Fibroblast of villous mesenchyme (primary cell): ENCODE measurements around the gene TMEM80. TPM values are rescaled to one million over a fixed set of nuclear protein-coding genes. Genes with fewer than 3 reads are reported as not detected.

ENCODE experiments used
- DNase-seq: peaks from one replicate; pipeline ENCODE4 v3.0.0-alpha.2; 2010; ENCODE audit warnings: low read depth
- H3K4me3 ChIP-seq: 2 replicates; pipeline ENCODE4 v1.5.1; 2011; ENCODE audit warnings: low read depth, mild to moderate bottlenecking, low read length
- total RNA-seq: library from RNA; depleted of rRNA; stranded (reverse); fragments of >200 nt; gene quantifications from 2 replicates; pipeline ENCODE4 v1.2.3, GENCODE V29; 2012
- TF ChIP-seq, protein P1 (sequence below): IDR thresholded peaks from 2 replicates; pipeline ENCODE4 v1.5.1; 2012; ENCODE audit warnings: low read depth, mild to moderate bottlenecking, low read length; ENCODE audit not compliant: insufficient read depth

TMEM80 gene
- total RNA-seq, 1 donor, result 13.0 TPM

DNA sequence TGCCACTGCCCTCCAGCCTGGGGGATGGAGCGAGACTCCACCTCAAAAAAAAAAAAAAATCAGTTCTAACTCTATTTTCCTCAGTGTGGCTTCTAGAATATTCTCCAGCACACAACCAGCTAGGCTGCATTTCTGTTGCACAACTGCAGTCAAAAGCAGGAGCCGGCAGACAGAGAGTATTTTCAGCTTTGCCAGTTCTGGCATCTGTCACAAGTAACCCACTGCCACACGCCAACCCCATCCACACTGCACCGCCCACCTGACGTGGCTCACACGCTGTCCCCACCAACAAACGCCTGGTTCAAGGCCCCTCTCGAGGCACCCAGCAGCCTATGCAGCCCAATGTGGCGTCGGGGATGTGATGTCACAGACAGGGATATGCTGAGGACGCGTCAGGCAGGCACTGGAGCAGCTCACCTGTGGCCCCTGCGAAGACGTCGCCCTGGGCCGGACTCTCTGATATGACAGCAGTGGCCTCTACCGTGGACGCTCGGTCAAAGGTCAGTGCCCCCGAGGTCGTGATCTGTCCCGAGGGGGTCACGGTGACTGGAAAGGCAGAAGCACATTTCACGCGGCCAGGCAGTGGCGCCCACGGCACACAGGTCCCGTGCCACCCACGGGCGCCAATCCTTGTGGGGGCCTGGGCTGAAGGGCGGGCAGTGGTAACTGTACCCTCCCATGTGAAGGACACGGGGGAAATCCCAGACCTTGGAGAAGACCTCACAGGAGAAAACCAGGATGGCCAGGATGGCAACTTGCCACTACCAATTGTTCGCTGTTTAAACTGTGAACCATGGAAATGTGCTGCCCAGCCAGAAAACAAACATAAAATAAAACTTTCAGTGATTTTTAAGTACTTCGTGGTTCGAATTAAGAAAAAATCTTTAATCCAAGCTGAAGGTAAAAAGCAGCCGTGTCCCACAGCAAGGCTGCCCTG lies 16.1 kb upstream of the TMEM80 start:
- TF ChIP-seq, protein P1, sequence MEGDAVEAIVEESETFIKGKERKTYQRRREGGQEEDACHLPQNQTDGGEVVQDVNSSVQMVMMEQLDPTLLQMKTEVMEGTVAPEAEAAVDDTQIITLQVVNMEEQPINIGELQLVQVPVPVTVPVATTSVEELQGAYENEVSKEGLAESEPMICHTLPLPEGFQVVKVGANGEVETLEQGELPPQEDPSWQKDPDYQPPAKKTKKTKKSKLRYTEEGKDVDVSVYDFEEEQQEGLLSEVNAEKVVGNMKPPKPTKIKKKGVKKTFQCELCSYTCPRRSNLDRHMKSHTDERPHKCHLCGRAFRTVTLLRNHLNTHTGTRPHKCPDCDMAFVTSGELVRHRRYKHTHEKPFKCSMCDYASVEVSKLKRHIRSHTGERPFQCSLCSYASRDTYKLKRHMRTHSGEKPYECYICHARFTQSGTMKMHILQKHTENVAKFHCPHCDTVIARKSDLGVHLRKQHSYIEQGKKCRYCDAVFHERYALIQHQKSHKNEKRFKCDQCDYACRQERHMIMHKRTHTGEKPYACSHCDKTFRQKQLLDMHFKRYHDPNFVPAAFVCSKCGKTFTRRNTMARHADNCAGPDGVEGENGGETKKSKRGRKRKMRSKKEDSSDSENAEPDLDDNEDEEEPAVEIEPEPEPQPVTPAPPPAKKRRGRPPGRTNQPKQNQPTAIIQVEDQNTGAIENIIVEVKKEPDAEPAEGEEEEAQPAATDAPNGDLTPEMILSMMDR, result no peak
- no peak for DNase-seq
- H3K4me3 ChIP-seq, result no peak overlapping the region

DNA sequence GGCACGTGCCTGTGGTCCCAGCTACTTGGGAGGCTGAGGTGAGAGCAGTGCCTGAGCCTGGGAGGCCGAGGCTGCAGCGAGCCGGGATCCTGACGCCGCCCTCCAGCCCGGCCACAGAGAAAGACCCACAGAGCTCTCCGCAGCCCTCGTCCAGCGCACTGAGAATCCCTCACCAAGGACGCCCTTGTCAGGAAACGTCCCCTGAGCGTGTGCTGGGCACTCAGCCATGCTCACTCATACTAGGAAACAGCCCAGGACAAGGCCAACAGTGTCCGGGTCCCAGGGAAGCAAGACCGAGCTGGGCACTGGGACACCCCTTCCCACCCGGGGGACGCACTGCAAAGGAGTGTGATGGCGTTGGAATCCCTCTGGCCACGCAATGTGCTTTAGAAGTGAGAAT lies 15.1 kb upstream of the TMEM80 start:
- H3K4me3 ChIP-seq, result no peak overlapping the region
- TF ChIP-seq, protein P1, result no peak
- DNase-seq, result no peak

DNA sequence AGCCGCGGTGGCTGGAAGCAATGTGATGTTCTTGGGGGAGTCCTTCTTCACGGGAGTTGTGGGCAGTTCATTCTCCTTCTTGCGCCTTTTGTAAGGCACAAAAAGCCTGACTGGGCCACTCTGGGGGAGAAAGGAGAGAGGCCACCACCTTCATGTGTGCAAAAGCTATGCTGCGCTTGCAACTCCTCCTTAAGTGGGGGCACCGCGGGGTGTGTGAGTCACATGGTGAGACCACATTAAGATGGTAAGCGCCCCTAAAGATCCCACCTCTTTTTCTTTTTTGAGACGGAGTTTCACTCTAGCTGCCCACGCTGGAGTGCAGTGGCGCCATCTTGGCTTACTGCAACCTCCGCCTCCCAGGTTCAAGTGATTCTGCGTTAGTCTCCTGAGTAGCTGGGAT lies 14.6 kb upstream of the TMEM80 start:
- DNase-seq, result no peak
- TF ChIP-seq, protein P1, result no peak
- no peak overlapping the region for H3K4me3 ChIP-seq

DNA sequence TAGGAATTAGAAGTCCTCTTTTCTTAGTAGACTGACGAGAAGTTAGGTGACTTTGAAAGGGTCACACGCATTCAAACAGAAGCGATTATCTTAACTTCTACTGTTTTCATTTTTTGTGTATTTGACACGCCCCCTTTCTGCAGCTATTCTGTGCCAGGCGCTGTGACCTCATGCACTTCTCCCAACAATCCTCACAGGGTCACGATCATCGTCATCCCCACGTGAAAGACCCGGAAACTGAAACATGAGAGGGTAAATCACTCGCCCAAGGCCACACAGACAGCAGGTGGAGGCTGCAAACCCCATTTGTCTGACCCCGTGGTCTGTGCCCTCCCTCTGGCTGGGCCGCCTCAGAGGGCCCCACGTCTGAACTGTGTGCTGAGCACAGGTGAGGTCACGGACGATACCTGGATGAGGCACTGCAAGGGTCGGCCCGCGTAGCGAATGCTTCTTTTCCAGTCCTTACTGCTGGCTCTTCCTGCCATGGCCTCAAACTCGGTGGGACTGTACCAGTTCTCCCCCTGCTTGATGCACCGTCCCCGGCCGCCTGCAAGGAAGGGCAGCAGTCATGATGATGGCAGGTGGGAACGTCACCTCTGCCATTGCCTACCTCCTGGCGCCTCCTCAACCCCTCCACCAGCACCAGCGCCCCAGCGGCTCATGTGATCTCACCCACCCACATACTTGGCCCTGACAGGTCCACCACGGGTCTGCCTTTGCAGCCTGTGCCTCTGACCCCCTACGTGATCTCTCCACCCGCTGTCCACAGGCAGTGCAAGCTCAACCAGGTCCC lies 9.0 kb upstream of the TMEM80 start:
- no peak for DNase-seq
- TF ChIP-seq, protein P1, result no peak
- H3K4me3 ChIP-seq, result no peak overlapping the region

DNA sequence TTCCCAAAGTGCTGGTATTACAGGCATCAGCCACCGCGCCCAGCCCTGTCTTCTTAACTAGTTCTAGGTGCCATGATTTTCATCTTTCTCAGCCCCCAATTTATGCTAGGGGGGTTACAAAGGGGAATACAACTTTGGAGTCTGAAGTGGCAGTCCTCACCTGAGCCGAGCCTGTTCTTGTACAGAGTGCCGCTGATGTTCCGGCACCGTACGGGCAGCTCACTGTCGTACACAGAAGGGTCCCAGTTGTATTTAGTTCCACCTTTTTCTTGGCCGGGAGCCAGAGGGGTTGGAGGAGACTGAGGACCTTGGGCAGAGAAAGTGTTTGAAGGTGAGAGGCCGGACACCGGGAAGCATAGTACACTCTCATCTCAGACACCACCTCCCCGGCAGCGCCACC lies 7.9 kb upstream of the TMEM80 start:
- DNase-seq, result no peak
- TF ChIP-seq, protein P1, result no peak
- H3K4me3 ChIP-seq, result no peak overlapping the region

DNA sequence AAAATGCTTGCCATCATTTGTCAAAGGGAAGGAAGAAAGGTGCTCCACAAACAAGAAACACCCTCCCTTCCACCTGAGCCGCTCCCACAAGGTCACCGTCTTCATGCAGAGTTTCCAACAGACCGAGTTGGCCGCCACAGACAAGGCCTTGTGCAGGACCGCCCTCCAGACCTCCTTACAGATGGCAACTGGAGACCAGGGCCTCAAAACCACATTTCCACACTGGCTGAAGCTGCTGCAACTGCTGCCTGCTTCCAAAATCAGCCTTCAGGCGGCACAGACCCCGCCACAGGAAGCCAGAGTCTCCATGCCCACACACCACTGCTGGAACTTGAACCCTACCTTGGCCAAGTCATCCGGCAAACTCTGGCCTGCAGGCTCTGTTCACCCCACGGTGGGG lies 6.9 kb upstream of the TMEM80 start:
- DNase-seq, result no peak
- H3K4me3 ChIP-seq, result no peak overlapping the region
- TF ChIP-seq, protein P1, result no peak
